H1 (cell line): ENCODE data around the gene MAGEA1. TPM values are rescaled to one million over a fixed set of nuclear protein-coding genes. Genes with fewer than 3 reads are reported as not detected.
"Not testable (repeated sequence)": the region's sequence is repeated elsewhere in the genome, so short reads cannot be mapped to it uniquely, and the experiment has no call there.

Experiments
- CTCF ChIA-PET: fragments of 300-600 bp; sonication (Branson Sonifier 250); formaldehyde crosslinking; loops from one replicate; lab custom pipeline; 2021; ENCODE audit not compliant: partially characterized antibody; lab: Charles Lee
- POLR2A ChIA-PET: fragments of 300-600 bp; sonication (Branson Sonifier 250); formaldehyde crosslinking; loops from one replicate; lab custom pipeline; 2021; ENCODE audit warnings: inconsistent platforms; ENCODE audit not compliant: partially characterized antibody; lab: Charles Lee
- DNase-seq, 2 experiments: peaks; one replicate each; pipeline versions ENCODE4 v3.0.0 to v3.0.0-alpha.2; 2010 to 2022; ENCODE audit warnings: low spot score in 2 of 2, low read depth in 1 of 2, mixed read lengths in 1 of 2
- FAIRE-seq: peaks from 2 replicates; lab custom pipeline; 2011; peaks lifted over from hg19 to GRCh38; lab: Jason Lieb, UNC
- H2AFZ ChIP-seq: 2 replicates; pipeline ENCODE4 v1.8.1; 2012; ENCODE audit warnings: low read length, inconsistent platforms
- H2AK5ac ChIP-seq: 2 replicates; pipeline ENCODE4 v1.6.1; 2013; ENCODE audit warnings: low read depth, low read length
- H2BK120ac ChIP-seq: replicated peaks from 2 replicates; pipeline ENCODE3; 2013; ENCODE audit warnings: low read depth, low read length, inconsistent platforms
- H2BK12ac ChIP-seq: 2 replicates; pipeline ENCODE4 v1.6.1; 2013; ENCODE audit warnings: low read depth, low read length
- H2BK15ac ChIP-seq: 2 replicates; pipeline ENCODE4 v1.6.1; 2013; ENCODE audit warnings: low read length
- H2BK20ac ChIP-seq: 2 replicates; pipeline ENCODE4 v1.6.1; 2013; ENCODE audit warnings: low read length
- H2BK5ac ChIP-seq: 2 replicates; pipeline ENCODE4 v1.6.1; 2013; ENCODE audit warnings: low read depth, low read length
- H3K14ac ChIP-seq: 2 replicates; pipeline ENCODE4 v1.6.1; 2013; ENCODE audit warnings: inconsistent platforms; ENCODE audit not compliant: insufficient read length
- H3K18ac ChIP-seq: 2 replicates; pipeline ENCODE4 v1.6.1; 2013; ENCODE audit warnings: low read length; ENCODE audit errors: extremely low read depth
- H3K23ac ChIP-seq: 2 replicates; pipeline ENCODE4 v1.6.1; 2013; ENCODE audit warnings: inconsistent platforms; ENCODE audit not compliant: insufficient read length
- H3K23me2 ChIP-seq: 2 replicates; pipeline ENCODE4 v1.6.1; 2013; ENCODE audit warnings: low read depth, low read length
- H3K27ac ChIP-seq: 2 replicates; pipeline ENCODE4 v1.6.1; 2011; ENCODE audit warnings: low read depth, low read length, inconsistent platforms
- H3K27me3 ChIP-seq, 4 experiments: replicated peaks in 1 of 4; 1 replicate in 1 of 4; 2 replicates in 3 of 4; pipeline versions ENCODE4 v1.6.1 to v1.8.1; 2011 to 2013; ENCODE audit warnings: low read length in 3 of 4, mild to moderate bottlenecking in 3 of 4, inconsistent platforms in 2 of 4, mixed read lengths in 2 of 4, moderate library complexity in 1 of 4; ENCODE audit not compliant: control insufficient read depth in 3 of 4, insufficient read depth in 3 of 4; ENCODE audit errors: extremely low read depth in 1 of 4
- H3K36me3 ChIP-seq, 4 experiments: 2 replicates each; pipeline versions ENCODE4 v1.6.1 to v1.8.1; 2011 to 2013; ENCODE audit warnings: mild to moderate bottlenecking in 4 of 4, low read length in 3 of 4, moderate library complexity in 2 of 4, control low read depth in 1 of 4, inconsistent platforms in 1 of 4; ENCODE audit not compliant: insufficient read depth in 4 of 4, control insufficient read depth in 2 of 4
- H3K4ac ChIP-seq: replicated peaks from 2 replicates; pipeline ENCODE3; 2013; ENCODE audit warnings: low read length, low read depth, mixed read lengths, inconsistent platforms; ENCODE audit not compliant: insufficient read length
- H3K4me1 ChIP-seq, 4 experiments: replicated peaks in 1 of 4; 1 replicate in 1 of 4; 2 replicates in 3 of 4; pipeline versions ENCODE4 v1.6.1 to v1.8.1; 2011 to 2013; ENCODE audit warnings: low read length in 3 of 4, inconsistent platforms in 2 of 4, mixed read lengths in 1 of 4; ENCODE audit not compliant: insufficient read depth in 4 of 4, control insufficient read depth in 3 of 4
- H3K4me2 ChIP-seq, 2 experiments: 2 replicates each; pipeline versions ENCODE4 v1.6.1 to v1.8.1; 2011 to 2013; ENCODE audit warnings: low read depth in 2 of 2, low read length in 2 of 2, control low read depth in 1 of 2, inconsistent platforms in 1 of 2, mild to moderate bottlenecking in 1 of 2; ENCODE audit not compliant: insufficient read depth in 1 of 2
- H3K4me3 ChIP-seq, 4 experiments: fragments of 200-600, 300-600 bp in 1 of 4; sonication (generic), shearing (Covaris generic), sonication (Bioruptor Twin) in 1 of 4; 2 replicates each; pipeline versions ENCODE4 v1.5.1 to v1.8.1; 2011 to 2016; ENCODE audit warnings: low read length in 4 of 4, low read depth in 3 of 4, control low read depth in 2 of 4, inconsistent platforms in 2 of 4, mild to moderate bottlenecking in 2 of 4, mixed read lengths in 1 of 4, moderate library complexity in 1 of 4; ENCODE audit not compliant: insufficient read depth in 2 of 4; ENCODE audit errors: extremely low read depth in 1 of 4
- H3K56ac ChIP-seq: replicated peaks from 2 replicates; pipeline ENCODE3; 2013; ENCODE audit warnings: low read depth, mild to moderate bottlenecking, mixed read lengths, low read length, inconsistent platforms; ENCODE audit not compliant: insufficient read length
- H3K79me1 ChIP-seq: 2 replicates; pipeline ENCODE4 v1.6.1; 2013; ENCODE audit warnings: low read depth, low read length, control low read depth
- H3K79me2 ChIP-seq, 2 experiments: 2 replicates each; pipeline versions ENCODE4 v1.6.1 to v1.8.1; 2012 to 2013; ENCODE audit warnings: low read length in 2 of 2, mild to moderate bottlenecking in 2 of 2, inconsistent platforms in 1 of 2; ENCODE audit not compliant: insufficient read depth in 2 of 2, control insufficient read depth in 1 of 2
- H3K9ac ChIP-seq, 4 experiments: replicated peaks in 1 of 4; 1 replicate in 1 of 4; 2 replicates in 3 of 4; pipeline versions ENCODE4 v1.6.1 to v1.8.1; 2011 to 2013; ENCODE audit warnings: low read depth in 3 of 4, low read length in 3 of 4, control low read depth in 2 of 4, mild to moderate bottlenecking in 2 of 4, moderate library complexity in 2 of 4, inconsistent platforms in 1 of 4; ENCODE audit errors: extremely low read depth in 1 of 4
- H3K9me3 ChIP-seq, 2 experiments: 2 replicates each; pipeline versions ENCODE4 v1.6.1 to v1.8.1; 2012 to 2013; ENCODE audit warnings: mild to moderate bottlenecking in 2 of 2, moderate library complexity in 2 of 2, control low read depth in 1 of 2, inconsistent platforms in 1 of 2, low read depth in 1 of 2, low read length in 1 of 2, mixed read lengths in 1 of 2; ENCODE audit not compliant: insufficient read depth in 2 of 2
- H4K20me1 ChIP-seq, 2 experiments: replicated peaks in 1 of 2; 2 replicates each; pipeline versions ENCODE3 to v1.8.1; 2011 to 2013; ENCODE audit warnings: inconsistent platforms in 2 of 2, low read length in 2 of 2, mild to moderate bottlenecking in 1 of 2; ENCODE audit not compliant: insufficient read depth in 2 of 2, control insufficient read depth in 1 of 2
- H4K5ac ChIP-seq: 2 replicates; pipeline ENCODE4 v1.6.1; 2013; ENCODE audit warnings: low read length, low read depth, mixed read lengths, inconsistent platforms; ENCODE audit not compliant: insufficient read length
- H4K8ac ChIP-seq: 2 replicates; pipeline ENCODE4 v1.8.0; 2013; ENCODE audit warnings: mild to moderate bottlenecking, moderate library complexity, low read length, inconsistent platforms; ENCODE audit not compliant: insufficient read depth; ENCODE audit errors: extremely low read depth
- H4K91ac ChIP-seq: replicated peaks from 2 replicates; pipeline ENCODE3; 2013; ENCODE audit warnings: low read length, mixed read lengths, inconsistent platforms; ENCODE audit not compliant: insufficient read length
- WGBS, 2 experiments: shearing (Covaris generic) in 1 of 2; methylation state at CpG; one replicate each; pipeline versions ENCODE4 v1.1.6 to v1.1.7; 2013 to 2015; ENCODE audit warnings: low lambda C conversion rate in 2 of 2, mixed read lengths in 2 of 2, inconsistent platforms in 1 of 2, low coverage in 1 of 2, missing lambda C conversion rate in 1 of 2; ENCODE audit not compliant: insufficient replicate concordance in 2 of 2, insufficient coverage in 1 of 2, insufficient read length in 1 of 2; ENCODE audit errors: extremely low coverage in 1 of 2, missing lambda C conversion rate in 1 of 2; 5-methylcytosine and 5-hydroxymethylcytosine counted together
- polyA plus RNA-seq, 7 experiments: library from polyadenylated mRNA; depleted of rRNA in 3 of 7; stranded (reverse) in 5 of 7; unstranded in 2 of 7; fragments of >200 nt in 5 of 7; fragments of 200-250 nt in 2 of 7; gene quantifications; 1 replicate in 5 of 7; 2 replicates in 1 of 7; 4 replicates in 1 of 7; pipeline versions ENCODE4 v1.2.1 to v1.2.3, GENCODE V29; 2011 to 2013; ENCODE audit warnings: missing spikeins in 2 of 7, mixed read lengths in 2 of 7
- total RNA-seq: library from RNA; stranded (reverse); fragmentation: NEBNext Ultra II Directional; extraction: Animal tissue kit (Norgen Biotek cat#: 25700); gene quantifications from 2 replicates; pipeline ENCODE4 v1.2.1, GENCODE V29; 2021

Gene MAGEA1
- total and polyA plus RNA-seq, 2 of the 8 experiments (the other 6 are each of a cell fraction or from before 2014, with no cell fraction given) = not detected

DNA sequence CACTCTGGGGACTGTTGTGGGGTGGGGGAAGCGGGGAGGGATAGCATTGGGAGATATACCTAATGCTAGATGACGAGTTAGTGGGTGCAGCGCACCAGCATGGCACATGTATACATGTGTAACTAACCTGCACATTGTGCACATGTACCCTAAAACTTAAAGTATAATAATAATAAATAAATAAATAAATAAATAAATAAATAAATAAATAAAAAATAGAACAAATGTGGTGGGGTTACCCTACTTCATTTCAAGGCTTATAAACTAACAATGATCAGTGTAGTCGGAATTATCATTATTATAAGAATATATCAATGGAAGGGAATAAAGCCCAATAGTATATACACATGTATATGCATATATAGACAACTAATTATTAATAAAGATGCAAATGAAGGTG is 10.7 kb upstream of the MAGEA1 start:
- H2BK20ac ChIP-seq, DNase-seq, CTCF ChIA-PET, H4K8ac ChIP-seq, FAIRE-seq, H4K5ac ChIP-seq, POLR2A ChIA-PET, H3K4me3 ChIP-seq, H3K79me1 ChIP-seq, H4K20me1 ChIP-seq, H3K4ac ChIP-seq, H3K79me2 ChIP-seq, H4K91ac ChIP-seq, H3K9me3 ChIP-seq, H3K23me2 ChIP-seq, H3K23ac ChIP-seq, H2AK5ac ChIP-seq, H2BK12ac ChIP-seq, H3K56ac ChIP-seq, H2BK5ac ChIP-seq, H3K36me3 ChIP-seq, H3K27ac ChIP-seq, H3K4me2 ChIP-seq, H3K14ac ChIP-seq, H3K27me3 ChIP-seq, H2AFZ ChIP-seq, H2BK15ac ChIP-seq, H3K4me1 ChIP-seq, H3K18ac ChIP-seq, H2BK120ac ChIP-seq, H3K9ac ChIP-seq: not testable (repeated sequence)
- 86% methylated on average over 1 of the region's 4 CpGs; no CpG with 5 or more reads in 1 of the 2 experiments for WGBS, 2 experiments
